OCI-LY7 (cell line): ENCODE results near the gene TSACC. TPM values are rescaled to one million over a fixed set of nuclear protein-coding genes. Genes with fewer than 3 reads are reported as not detected.
"Not testable (repeated sequence)": the region's sequence is repeated elsewhere in the genome, so short reads cannot be mapped to it uniquely, and the experiment has no call there.

Source experiments
- BruUV-seq: library from RNA; stranded (reverse); fragments of 400-500 nt; replicated peaks from 2 replicates; lab custom pipeline; 2021; lab: Mats Ljungman, UMichigan
- CTCF ChIA-PET: fragments of 300-600 bp; sonication (Branson Sonifier 250); formaldehyde crosslinking; loops from one replicate; lab custom pipeline; 2022; ENCODE audit warnings: antibody characterized with exemption; ENCODE audit not compliant: unreplicated experiment; lab: Charles Lee
- POLR2A ChIA-PET: fragments of 300-600 bp; sonication (Branson Sonifier 250); formaldehyde crosslinking; loops from one replicate; lab custom pipeline; 2022; ENCODE audit warnings: antibody characterized with exemption; lab: Charles Lee
- DNase-seq: peaks from one replicate; pipeline ENCODE4 v3.0.0-alpha.2; 2015; ENCODE audit warnings: low spot score
- H2AFZ ChIP-seq: fragments of 200-600 bp; sonication (generic), shearing (Covaris generic); 2 replicates; pipeline ENCODE4 v1.6.1; 2014; ENCODE audit warnings: mild to moderate bottlenecking, antibody characterized with exemption, low read length, moderate library complexity
- H3K27ac ChIP-seq: fragments of 200-600 bp; sonication (generic); 2 replicates; pipeline ENCODE4 v1.5.1; 2014; ENCODE audit warnings: mixed run types, low read depth, mild to moderate bottlenecking, moderate library complexity, low read length, inconsistent platforms; ENCODE audit not compliant: poor library complexity, severe bottlenecking
- H3K36me3 ChIP-seq: fragments of 200-600 bp; sonication (generic); 2 replicates; pipeline ENCODE4 v1.6.1; 2014; ENCODE audit warnings: mild to moderate bottlenecking, antibody characterized with exemption, low read length, moderate library complexity, mixed read lengths; ENCODE audit not compliant: insufficient read depth
- H3K4me1 ChIP-seq: fragments of 200-600 bp; sonication (generic); 2 replicates; pipeline ENCODE4 v1.5.1; 2014; ENCODE audit warnings: mild to moderate bottlenecking, low read length; ENCODE audit not compliant: insufficient read depth, poor library complexity, severe bottlenecking
- H3K4me2 ChIP-seq: fragments of 200-600 bp; sonication (generic); 2 replicates; pipeline ENCODE4 v1.6.1; 2014; ENCODE audit warnings: mild to moderate bottlenecking, low read length
- H3K4me3 ChIP-seq: fragments of 200-600 bp; sonication (generic); 2 replicates; pipeline ENCODE4 v1.5.1; 2014; ENCODE audit warnings: mild to moderate bottlenecking, low read depth, low read length; ENCODE audit not compliant: poor library complexity, severe bottlenecking
- H3K79me2 ChIP-seq: fragments of 200-600 bp; sonication (generic); 2 replicates; pipeline ENCODE4 v1.6.1; 2016; ENCODE audit warnings: low read depth, mild to moderate bottlenecking, low read length, moderate library complexity, mixed read lengths; ENCODE audit not compliant: insufficient read depth
- H3K9me2 ChIP-seq: fragments of 200-600 bp; sonication (generic); 2 replicates; pipeline ENCODE4 v1.6.1; 2016; ENCODE audit warnings: mild to moderate bottlenecking, low read length, mixed read lengths; ENCODE audit not compliant: insufficient read depth
- H3K9me3 ChIP-seq: fragments of 200-600 bp; sonication (generic); 2 replicates; pipeline ENCODE4 v1.6.1; 2014; ENCODE audit warnings: mild to moderate bottlenecking, mixed run types, low read length, mixed read lengths
- H4K20me1 ChIP-seq: fragments of 200-600 bp; sonication (generic); 2 replicates; pipeline ENCODE4 v1.6.1; 2014; ENCODE audit warnings: mild to moderate bottlenecking, antibody characterized with exemption, low read length, moderate library complexity, mixed read lengths; ENCODE audit not compliant: insufficient read depth
- EZH2phosphoT487 ChIP-seq: fragments of 200-600 bp; sonication (generic); IDR thresholded peaks from 2 replicates; pipeline ENCODE4 v1.6.1; 2018; ENCODE audit warnings: low read depth, borderline replicate concordance, mild to moderate bottlenecking, mixed run types, antibody characterized with exemption, low read length, moderate library complexity, mixed read lengths
- intact Hi-C: fragments of 100-400 bp; cut with micrococcal nuclease; formaldehyde crosslinking; loops from one replicate; pipeline ENCODE4 v1.10.0; 2022; ENCODE audit not compliant: unreplicated experiment
- total RNA-seq, 2 experiments: library from RNA; depleted of rRNA in 1 of 2; stranded (reverse); fragments of >200 nt in 1 of 2; shearing (Covaris generic) in 1 of 2; gene quantifications; 2 replicates each; pipeline ENCODE4 v1.2.3, GENCODE V29; 2014 to 2022
- TF ChIP-seq, protein P1 (sequence below): fragments of 200-600 bp; sonication (generic); conservative IDR thresholded peaks from 2 replicates; pipeline ENCODE4 v1.5.1; 2014; ENCODE audit warnings: mild to moderate bottlenecking, antibody characterized with exemption, low read length, moderate library complexity, mixed read lengths

The TSACC gene
- total RNA-seq, 2 experiments from 2014 or later = 2.0 to 2.3 TPM

DNA sequence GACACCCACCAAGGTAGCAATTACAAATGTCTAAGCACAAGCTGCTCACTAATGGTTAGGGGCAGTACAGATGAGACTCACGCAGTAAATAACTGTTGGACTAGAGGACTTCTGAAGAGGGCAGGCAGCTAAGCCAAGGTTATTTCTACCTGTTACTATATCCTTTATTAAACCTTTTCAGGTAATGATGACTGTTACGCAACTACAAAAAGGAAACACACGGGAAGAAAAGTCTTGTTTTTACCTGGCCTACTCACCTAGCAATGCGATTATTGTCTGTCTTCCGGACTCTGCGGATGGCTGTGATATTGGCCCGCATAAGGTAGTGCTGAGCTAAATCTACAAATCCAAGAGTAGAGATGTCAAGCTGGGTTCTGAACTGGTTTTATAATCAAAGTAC lies 21.4 kb upstream of the TSACC start:
- Histone ChIP-seq H3K9me2 (no peaks in the 10 kb centered on the region), H2AFZ (no peak overlapping the region), H4K20me1 (no peaks in the 10 kb centered on the region), H3K36me3 (peaks cover 100% of the 10 kb centered on the region), H3K27ac (no peak overlapping the region), H3K79me2 (no peaks in the 10 kb centered on the region), H3K4me3 (no peak overlapping the region), H3K4me1 (no peaks in the 10 kb centered on the region), H3K9me3 (no peaks in the 10 kb centered on the region), H3K4me2 (no peak overlapping the region)
- POLR2A ChIA-PET = no interaction called here
- TF ChIP-seq, protein P1, sequence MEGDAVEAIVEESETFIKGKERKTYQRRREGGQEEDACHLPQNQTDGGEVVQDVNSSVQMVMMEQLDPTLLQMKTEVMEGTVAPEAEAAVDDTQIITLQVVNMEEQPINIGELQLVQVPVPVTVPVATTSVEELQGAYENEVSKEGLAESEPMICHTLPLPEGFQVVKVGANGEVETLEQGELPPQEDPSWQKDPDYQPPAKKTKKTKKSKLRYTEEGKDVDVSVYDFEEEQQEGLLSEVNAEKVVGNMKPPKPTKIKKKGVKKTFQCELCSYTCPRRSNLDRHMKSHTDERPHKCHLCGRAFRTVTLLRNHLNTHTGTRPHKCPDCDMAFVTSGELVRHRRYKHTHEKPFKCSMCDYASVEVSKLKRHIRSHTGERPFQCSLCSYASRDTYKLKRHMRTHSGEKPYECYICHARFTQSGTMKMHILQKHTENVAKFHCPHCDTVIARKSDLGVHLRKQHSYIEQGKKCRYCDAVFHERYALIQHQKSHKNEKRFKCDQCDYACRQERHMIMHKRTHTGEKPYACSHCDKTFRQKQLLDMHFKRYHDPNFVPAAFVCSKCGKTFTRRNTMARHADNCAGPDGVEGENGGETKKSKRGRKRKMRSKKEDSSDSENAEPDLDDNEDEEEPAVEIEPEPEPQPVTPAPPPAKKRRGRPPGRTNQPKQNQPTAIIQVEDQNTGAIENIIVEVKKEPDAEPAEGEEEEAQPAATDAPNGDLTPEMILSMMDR = no peak
- no peak for TF ChIP-seq EZH2phosphoT487
- intact Hi-C loops = no loop called here
- no TSS peak for BruUV-seq
- CTCF ChIA-PET = no interaction called here
- no peak for DNase-seq

DNA sequence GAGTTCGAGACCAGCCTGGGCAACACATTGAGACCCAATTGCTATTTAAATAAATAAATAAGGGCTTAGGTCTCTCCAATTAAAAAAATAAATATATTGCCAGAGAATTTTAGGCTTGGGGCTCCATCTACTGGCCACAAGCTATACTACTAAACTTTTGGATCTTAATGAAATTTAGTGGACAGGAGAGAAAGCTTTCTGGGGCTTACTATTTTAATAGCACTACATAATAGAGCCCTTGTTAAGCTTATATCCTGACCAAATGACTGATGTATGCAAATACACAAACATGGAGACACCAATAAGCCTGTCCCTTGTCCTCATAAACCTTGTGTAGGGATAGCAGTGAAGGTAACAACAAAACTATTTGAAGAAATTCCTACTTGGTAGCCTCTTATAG lies 18.7 kb upstream of the TSACC start:
- DNase-seq = peak; percentile 42
- Histone ChIP-seq H3K4me2 (no peak overlapping the region), H3K36me3 (peaks cover 97% of the 10 kb centered on the region), H4K20me1 (no peaks in the 10 kb centered on the region), H2AFZ (no peak overlapping the region), H3K4me1 (no peaks in the 10 kb centered on the region), H3K79me2 (no peaks in the 10 kb centered on the region), H3K9me2 (no peaks in the 10 kb centered on the region), H3K9me3 (no peaks in the 10 kb centered on the region), H3K27ac (no peak overlapping the region), H3K4me3 (no peak overlapping the region)
- no TSS peak for BruUV-seq
- ChIA-PET POLR2A (interaction anchor here (0.5 kb wide), 1 partner anchor 16 kb away, joined by 5 read pairs; no protein-coding TSS in a partner anchor), CTCF (interaction anchor here (1.4 kb wide), 1 partner anchor 9 kb away, joined by 3 read pairs; no protein-coding TSS in a partner anchor)
- TF ChIP-seq, protein P1 = peak; percentile 87
- no peak for TF ChIP-seq EZH2phosphoT487
- intact Hi-C loops = loop anchor here (1.0 kb wide), 1 partner anchor 178 kb away; no protein-coding TSS in a partner anchor

DNA sequence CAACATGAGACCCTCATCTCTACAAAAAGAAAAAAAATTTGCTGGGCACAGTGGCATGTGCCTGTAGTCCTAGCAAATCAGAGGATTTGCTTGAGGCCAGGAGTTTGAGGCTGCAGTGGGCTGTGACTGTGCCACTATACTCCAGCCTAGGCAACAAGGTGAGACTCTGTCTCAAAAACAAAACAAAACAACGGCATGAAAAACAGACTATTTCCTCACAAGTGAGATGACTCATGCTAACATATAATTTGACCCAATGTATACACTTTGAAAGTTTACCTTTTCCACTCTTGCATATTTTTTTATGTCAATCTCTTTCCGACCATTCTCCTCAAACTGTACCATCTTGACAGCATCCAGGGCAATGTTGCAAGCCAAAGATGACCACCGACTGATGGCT lies 17.8 kb upstream of the TSACC start:
- Histone ChIP-seq H3K9me2 (no peaks in the 10 kb centered on the region), H3K79me2 (no peaks in the 10 kb centered on the region), H3K4me2 (no peak overlapping the region), H3K4me1 (no peaks in the 10 kb centered on the region), H2AFZ (no peak overlapping the region), H3K4me3 (no peak overlapping the region), H3K36me3 (peaks cover 97% of the 10 kb centered on the region), H3K27ac (no peak overlapping the region), H4K20me1 (no peaks in the 10 kb centered on the region), H3K9me3 (no peaks in the 10 kb centered on the region)
- ChIA-PET CTCF (no interaction called here), POLR2A (no interaction called here)
- no TSS peak for BruUV-seq
- DNase-seq = no peak
- intact Hi-C loops = no loop called here
- TF ChIP-seq EZH2phosphoT487 = no peak
- TF ChIP-seq, protein P1 = no peak

DNA sequence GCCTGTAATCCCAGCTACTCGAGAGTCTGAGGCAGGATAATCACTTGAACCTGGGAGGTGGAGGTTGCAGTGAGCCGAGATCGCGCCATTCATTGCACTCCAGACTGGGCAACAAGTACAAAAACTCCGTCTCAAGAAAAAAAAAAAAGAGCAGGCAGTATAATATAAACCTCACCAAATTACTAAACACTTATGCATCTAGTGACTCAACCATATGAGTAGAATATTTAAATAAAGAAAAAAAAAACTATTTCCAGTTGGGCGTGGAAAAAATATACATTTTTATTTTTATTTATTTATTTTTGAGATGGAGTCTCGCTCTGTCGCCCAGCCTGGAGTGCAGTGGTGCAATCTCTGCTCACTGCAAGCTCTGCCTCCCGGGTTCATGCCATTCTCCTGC lies 15.1 kb upstream of the TSACC start:
- POLR2A ChIA-PET, intact Hi-C loops, H3K4me3 ChIP-seq, DNase-seq, BruUV-seq, H4K20me1 ChIP-seq, H3K27ac ChIP-seq, H2AFZ ChIP-seq, CTCF ChIA-PET, H3K4me1 ChIP-seq, H3K9me3 ChIP-seq, H3K9me2 ChIP-seq, H3K4me2 ChIP-seq, H3K79me2 ChIP-seq: not testable (repeated sequence)
- H3K36me3 ChIP-seq = peaks cover 88% of the 10 kb centered on the region
